Keratinocyte (primary cell): Measurements from ENCODE around the gene CCDC15. TPM values are rescaled to one million over a fixed set of nuclear protein-coding genes. Genes with fewer than 3 reads are reported as not detected.
"Not testable (repeated sequence)": the region's sequence is repeated elsewhere in the genome, so short reads cannot be mapped to it uniquely, and the experiment has no call there.

Source experiments
- DNase-seq: peaks from one replicate; pipeline ENCODE4 v3.0.0-alpha.2; 2011; ENCODE audit warnings: low read depth, missing footprints, low spot score
- FAIRE-seq: peaks from 2 replicates; lab custom pipeline; 2011; peaks lifted over from hg19 to GRCh38; lab: Jason Lieb, UNC
- H2AFZ ChIP-seq: 2 replicates; pipeline ENCODE4 v1.6.0; 2012; ENCODE audit warnings: low read length, control low read depth, inconsistent platforms; ENCODE audit not compliant: control insufficient read depth
- H3K27ac ChIP-seq: 2 replicates; pipeline ENCODE4 v1.5.1; 2011; ENCODE audit warnings: low read length; ENCODE audit not compliant: control insufficient read depth, insufficient read depth
- H3K27me3 ChIP-seq: 3 replicates; pipeline ENCODE4 v1.6.0; 2011; ENCODE audit warnings: low read length; ENCODE audit not compliant: control insufficient read depth, insufficient read depth; ENCODE audit errors: extremely low read depth
- H3K36me3 ChIP-seq, 2 experiments: 2 replicates in 1 of 2; 3 replicates in 1 of 2; pipeline ENCODE4 v1.5.1; 2011; ENCODE audit warnings: low read length in 2 of 2, mild to moderate bottlenecking in 1 of 2; ENCODE audit not compliant: control insufficient read depth in 2 of 2, insufficient read depth in 2 of 2; ENCODE audit errors: extremely low read depth in 1 of 2
- H3K4me1 ChIP-seq: 3 replicates; pipeline ENCODE4 v1.5.1; 2011; ENCODE audit warnings: low read length; ENCODE audit not compliant: control insufficient read depth, insufficient read depth; ENCODE audit errors: extremely low read depth
- H3K4me2 ChIP-seq: 3 replicates; pipeline ENCODE4 v1.6.0; 2011; ENCODE audit warnings: low read depth, low read length; ENCODE audit not compliant: control insufficient read depth, insufficient read depth; ENCODE audit errors: extremely low read depth
- H3K4me3 ChIP-seq, 3 experiments: fragments of 200-600 bp in 1 of 3; sonication (generic) in 1 of 3; 2 replicates in 2 of 3; 3 replicates in 1 of 3; pipeline ENCODE4 v1.5.1; 2011 to 2016; ENCODE audit warnings: low read length in 3 of 3, mild to moderate bottlenecking in 3 of 3, control low read depth in 2 of 3, inconsistent platforms in 1 of 3, low read depth in 1 of 3, mixed read lengths in 1 of 3, mixed run types in 1 of 3, moderate library complexity in 1 of 3; ENCODE audit not compliant: control insufficient read depth in 2 of 3, insufficient read depth in 2 of 3; ENCODE audit errors: extremely low read depth in 1 of 3
- H3K79me2 ChIP-seq: 2 replicates; pipeline ENCODE4 v1.6.0; 2012; ENCODE audit warnings: low read length; ENCODE audit not compliant: control insufficient read depth, insufficient read depth
- H3K9ac ChIP-seq: 3 replicates; pipeline ENCODE4 v1.6.0; 2011; ENCODE audit warnings: low read length; ENCODE audit not compliant: control insufficient read depth, insufficient read depth; ENCODE audit errors: extremely low read depth
- H3K9me1 ChIP-seq: 3 replicates; pipeline ENCODE4 v1.6.0; 2011; ENCODE audit warnings: low read length; ENCODE audit not compliant: control insufficient read depth, insufficient read depth; ENCODE audit errors: extremely low read depth
- H3K9me3 ChIP-seq: 2 replicates; pipeline ENCODE4 v1.5.1; 2012; ENCODE audit warnings: low read depth, low read length; ENCODE audit not compliant: control insufficient read depth
- H4K20me1 ChIP-seq: 3 replicates; pipeline ENCODE4 v1.6.0; 2011; ENCODE audit warnings: low read length; ENCODE audit not compliant: control insufficient read depth, insufficient read depth; ENCODE audit errors: extremely low read depth
- EZH2 ChIP-seq: IDR thresholded peaks from one replicate; pipeline ENCODE4 v1.6.1; 2012; ENCODE audit warnings: inconsistent platforms, mild to moderate bottlenecking, low read length, moderate library complexity
- dilution Hi-C: fragments of 300-500 bp; cut with MboI; formaldehyde crosslinking; loops from one replicate; pipeline ENCODE4 v1.7.0; 2020; ENCODE audit warnings: low sequenced_read_pairs; ENCODE audit not compliant: extremely low pct_ligation_motif_present
- polyA plus RNA-seq, 5 experiments: library from polyadenylated mRNA; depleted of rRNA in 3 of 5; stranded (reverse) in 3 of 5; stranded (forward) in 1 of 5; unstranded in 1 of 5; fragments of >200 nt; gene quantifications; 1 replicate in 1 of 5; 2 replicates in 3 of 5; 3 replicates in 1 of 5; pipeline versions ENCODE4 v1.2.1 to v1.2.3, GENCODE V29; 2011 to 2012; ENCODE audit warnings: missing spikeins in 2 of 5, low read depth in 1 of 5, low replicate concordance in 1 of 5
- TF ChIP-seq, protein P1 (sequence below), 3 experiments: IDR thresholded peaks in 1 of 3; conservative IDR thresholded peaks in 1 of 3; optimal IDR thresholded peaks in 1 of 3; 2 replicates in 2 of 3; 3 replicates in 1 of 3; pipeline versions ENCODE3 to v1.5.1; 2011; ENCODE audit warnings: low read length in 3 of 3, mild to moderate bottlenecking in 3 of 3, moderate library complexity in 2 of 3, control low read depth in 1 of 3, inconsistent platforms in 1 of 3; ENCODE audit not compliant: insufficient read depth in 2 of 3; ENCODE audit errors: extremely low read depth in 1 of 3

Gene CCDC15
- polyA plus RNA-seq, 1 donor (not counting 4 experiments of a cell fraction or from before 2014, with no cell fraction given): 2.0 TPM

- FAIRE-seq, dilution Hi-C loops: not testable (repeated sequence)
Measured at GRCh38 chr11:125090151-125090550, 136.1 kb downstream of the CCDC15 start.

DNA sequence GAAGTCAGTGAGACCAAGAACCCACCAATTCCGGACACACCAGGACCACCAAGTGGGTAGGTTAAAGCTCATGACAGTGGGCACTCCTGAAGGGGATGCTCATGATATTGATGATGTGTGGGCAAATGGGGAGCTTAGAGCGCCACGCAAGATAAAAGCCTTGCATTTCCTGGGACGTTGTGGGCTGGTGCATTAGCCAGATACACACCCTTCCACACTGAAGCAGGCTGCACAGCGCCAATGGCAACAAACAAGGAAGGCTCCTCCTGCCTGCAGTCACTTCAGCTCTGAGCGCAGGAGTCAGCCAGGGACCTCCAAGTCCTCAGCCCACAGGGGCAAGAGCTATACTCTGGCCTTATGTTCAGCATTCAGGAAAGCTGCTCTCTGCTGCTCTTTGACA is 136.8 kb downstream of the CCDC15 start:
- Histone ChIP-seq H2AFZ (no peak overlapping the region), H4K20me1 (no peaks in the 10 kb centered on the region), H3K4me2 (no peak overlapping the region), H3K27me3 (no peaks in the 10 kb centered on the region), H3K27ac (no peak overlapping the region), H3K9ac (no peak overlapping the region), H3K79me2 (no peaks in the 10 kb centered on the region), H3K36me3 (peaks cover 4 to 5% of the 10 kb centered on the region in 2 experiments), H3K9me3 (no peaks in the 10 kb centered on the region), H3K9me1 (peaks cover 2% of the 10 kb centered on the region), H3K4me1 (peaks cover 18% of the 10 kb centered on the region), H3K4me3 (no peak overlapping the region)
- DNase-seq (no peak), FAIRE-seq (no peak)
- no peak for TF ChIP-seq EZH2
- TF ChIP-seq, protein P1, sequence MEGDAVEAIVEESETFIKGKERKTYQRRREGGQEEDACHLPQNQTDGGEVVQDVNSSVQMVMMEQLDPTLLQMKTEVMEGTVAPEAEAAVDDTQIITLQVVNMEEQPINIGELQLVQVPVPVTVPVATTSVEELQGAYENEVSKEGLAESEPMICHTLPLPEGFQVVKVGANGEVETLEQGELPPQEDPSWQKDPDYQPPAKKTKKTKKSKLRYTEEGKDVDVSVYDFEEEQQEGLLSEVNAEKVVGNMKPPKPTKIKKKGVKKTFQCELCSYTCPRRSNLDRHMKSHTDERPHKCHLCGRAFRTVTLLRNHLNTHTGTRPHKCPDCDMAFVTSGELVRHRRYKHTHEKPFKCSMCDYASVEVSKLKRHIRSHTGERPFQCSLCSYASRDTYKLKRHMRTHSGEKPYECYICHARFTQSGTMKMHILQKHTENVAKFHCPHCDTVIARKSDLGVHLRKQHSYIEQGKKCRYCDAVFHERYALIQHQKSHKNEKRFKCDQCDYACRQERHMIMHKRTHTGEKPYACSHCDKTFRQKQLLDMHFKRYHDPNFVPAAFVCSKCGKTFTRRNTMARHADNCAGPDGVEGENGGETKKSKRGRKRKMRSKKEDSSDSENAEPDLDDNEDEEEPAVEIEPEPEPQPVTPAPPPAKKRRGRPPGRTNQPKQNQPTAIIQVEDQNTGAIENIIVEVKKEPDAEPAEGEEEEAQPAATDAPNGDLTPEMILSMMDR (optimal IDR thresholded peaks at IDR 0.05 in 1 of 3, IDR thresholded peaks at IDR 0.05 in 1 of 3, conservative IDR thresholded peaks at IDR 0.05 in 1 of 3; ENCODE audit: extremely low read depth in 1 of 3, insufficient read depth in 2 of 3, low read length in 3 of 3): no peak
- dilution Hi-C loops: no loop called here

More at GRCh38 chr11:125090151-125090550, 136.1 kb downstream of the CCDC15 start:
- not testable (repeated sequence) for H3K27me3 ChIP-seq, H3K4me3 ChIP-seq, H3K36me3 ChIP-seq, H4K20me1 ChIP-seq, H3K27ac ChIP-seq, H2AFZ ChIP-seq, H3K4me2 ChIP-seq, DNase-seq, H3K9ac ChIP-seq, H3K9me1 ChIP-seq, H3K9me3 ChIP-seq, H3K79me2 ChIP-seq
- H3K4me1 ChIP-seq: peaks cover 18% of the 10 kb centered on the region

Other genes starting within 250 kb of the CCDC15 start
- gene NRGN, start 214.3 kb upstream of the CCDC15 start, polyA plus RNA-seq: 0.37 to 3.3 TPM (median 0.97 TPM) in 3 replicates
- 0.08 TPM in 1 of 3 replicates, not detected in the others for gene VSIG2, start 201.9 kb upstream of the CCDC15 start, polyA plus RNA-seq
- 0.04 TPM in 2 of 3 replicates, not detected in the other for gene ESAM, start 191.9 kb upstream of the CCDC15 start, polyA plus RNA-seq
- 2.9 to 6.6 TPM (median 3.6 TPM) in 3 replicates for gene MSANTD2, start 153.8 kb upstream of the CCDC15 start, polyA plus RNA-seq
- 13.6 to 19.2 TPM (median 17.0 TPM) in 3 replicates for gene ROBO3, start 88.8 kb upstream of the CCDC15 start, polyA plus RNA-seq
- 0.94 to 2.3 TPM (median 0.98 TPM) in 3 replicates for gene ROBO4, start 56.3 kb upstream of the CCDC15 start, polyA plus RNA-seq
- not detected in 3 replicates for gene HEPN1, start 35.0 kb upstream of the CCDC15 start, polyA plus RNA-seq
- not detected in 3 replicates for gene HEPACAM, start 18.2 kb upstream of the CCDC15 start, polyA plus RNA-seq
- gene SLC37A2, start 109.1 kb downstream of the CCDC15 start, polyA plus RNA-seq: 21.0 to 23.4 TPM (median 21.7 TPM) in 3 replicates
- 21.0 to 35.9 TPM (median 34.2 TPM) in 3 replicates for gene TMEM218, start 157.4 kb downstream of the CCDC15 start, polyA plus RNA-seq
- gene PKNOX2, start 210.5 kb downstream of the CCDC15 start, polyA plus RNA-seq: 0.03 to 0.05 TPM (median 0.03 TPM) in 3 replicates